GM19467 (cell line): ENCODE data around the gene MAP3K10.

ENCODE experiments used
- ATAC-seq: cut with Tn5 transposase; IDR thresholded peaks from one replicate; pipeline ENCODE4 v1.9.1; 2021; ENCODE audit warnings: mild to moderate bottlenecking, moderate library complexity; ENCODE audit not compliant: unreplicated experiment

MAP3K10 gene

DNA sequence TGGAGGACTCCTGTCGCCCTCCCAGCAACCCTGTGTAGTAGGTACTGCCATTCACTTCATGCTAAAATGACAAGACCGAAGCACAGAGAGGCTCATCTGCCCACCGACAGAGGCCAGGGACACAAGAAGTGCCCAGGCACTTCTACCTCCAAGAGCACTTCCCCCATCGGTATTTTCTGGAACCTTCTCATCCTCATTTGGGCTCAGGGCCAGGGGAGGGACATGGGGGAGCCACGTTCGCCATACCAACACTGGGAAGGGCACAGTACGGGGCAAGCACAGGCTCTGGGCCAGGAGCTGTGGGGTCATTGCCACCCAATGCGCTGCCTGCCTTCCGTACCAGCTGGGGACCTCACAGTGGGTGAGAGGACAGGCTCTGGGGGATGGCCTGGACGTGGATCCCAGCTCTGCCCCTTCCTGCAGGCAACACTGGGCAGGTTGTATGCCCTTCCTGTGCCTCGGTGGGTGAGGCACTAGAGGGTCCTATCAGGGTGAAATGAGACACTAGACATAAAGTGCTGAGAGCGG is 56.6 kb downstream of the MAP3K10 start:
- no peak for ATAC-seq

DNA sequence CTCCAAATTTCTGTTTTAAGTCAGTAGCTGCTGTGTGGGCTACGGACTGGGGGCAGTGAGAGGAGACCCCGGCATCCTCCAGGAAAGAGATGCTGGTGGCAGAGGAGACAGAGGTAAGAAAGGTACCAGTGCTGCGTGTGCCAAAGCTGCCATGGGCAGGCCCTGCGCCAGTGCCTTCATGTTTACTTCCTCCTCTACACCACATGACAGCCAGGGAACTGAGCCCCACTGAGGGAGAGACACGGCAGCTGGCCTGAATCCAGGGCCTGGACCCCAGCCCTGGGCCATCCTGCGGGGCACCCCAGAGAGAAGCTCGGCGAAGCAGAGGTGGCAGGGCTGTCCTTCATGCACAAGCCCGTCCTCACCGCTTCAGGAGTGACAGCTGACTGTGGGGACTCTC is 58.0 kb downstream of the MAP3K10 start:
- no peak for ATAC-seq

DNA sequence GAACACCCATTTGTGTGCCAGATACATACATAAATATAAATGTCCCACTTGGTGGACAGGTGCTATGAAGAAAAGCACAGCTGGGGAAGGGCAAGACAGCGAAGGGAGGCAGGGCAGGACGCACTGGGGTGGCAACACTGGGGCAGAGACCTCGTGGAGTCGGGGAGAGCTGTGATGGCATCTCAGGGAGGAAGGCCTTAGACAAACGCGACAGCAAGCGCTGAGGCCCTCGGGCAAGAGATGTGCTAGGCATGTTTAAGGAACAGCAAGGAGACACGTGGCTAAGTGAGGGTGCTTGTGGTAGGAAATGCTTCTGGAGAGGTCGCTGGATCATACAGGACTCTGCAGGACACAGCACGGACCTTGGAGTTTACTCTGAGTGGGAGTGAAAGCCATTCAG is 58.6 kb downstream of the MAP3K10 start:
- no peak for ATAC-seq

DNA sequence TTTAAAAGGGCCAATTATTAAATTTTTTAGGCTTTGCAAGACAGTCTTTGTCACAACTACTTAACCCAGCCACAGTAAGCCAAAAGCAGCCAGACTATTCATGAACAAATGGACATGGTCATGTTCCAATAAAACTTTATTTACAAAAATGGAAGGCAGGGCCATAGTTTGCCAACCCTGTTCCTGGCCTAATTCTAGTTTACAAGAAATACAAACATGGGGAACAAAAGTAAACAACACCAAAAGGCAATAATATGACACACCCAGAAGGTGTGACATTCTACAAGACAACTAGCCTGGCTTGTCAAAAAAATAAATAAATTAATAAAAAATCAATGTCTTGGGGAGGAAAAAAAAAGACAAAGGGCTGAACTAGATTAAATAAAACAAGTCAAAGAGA is 60.0 kb downstream of the MAP3K10 start:
- ATAC-seq: no peak

DNA sequence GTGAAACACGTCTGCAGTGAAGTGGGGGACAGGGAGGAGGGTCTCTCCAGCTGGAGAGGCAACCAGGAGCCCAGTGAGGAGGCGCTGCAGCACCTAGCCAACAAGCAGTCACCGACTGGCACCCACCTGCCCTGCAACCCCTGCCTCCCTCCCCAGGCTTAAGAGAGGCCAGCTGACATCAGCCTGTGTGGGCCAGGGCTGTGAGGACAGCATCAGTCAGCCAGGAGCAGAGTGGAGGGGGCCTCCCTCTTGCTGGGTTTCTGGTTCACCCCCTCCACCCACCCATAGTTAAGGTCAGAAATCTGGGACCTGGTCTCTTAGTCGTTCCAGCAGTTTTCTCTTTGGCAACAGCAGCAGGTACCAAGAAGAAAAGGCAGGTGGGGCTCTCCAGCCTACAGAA is 60.8 kb downstream of the MAP3K10 start:
- no peak for ATAC-seq

DNA sequence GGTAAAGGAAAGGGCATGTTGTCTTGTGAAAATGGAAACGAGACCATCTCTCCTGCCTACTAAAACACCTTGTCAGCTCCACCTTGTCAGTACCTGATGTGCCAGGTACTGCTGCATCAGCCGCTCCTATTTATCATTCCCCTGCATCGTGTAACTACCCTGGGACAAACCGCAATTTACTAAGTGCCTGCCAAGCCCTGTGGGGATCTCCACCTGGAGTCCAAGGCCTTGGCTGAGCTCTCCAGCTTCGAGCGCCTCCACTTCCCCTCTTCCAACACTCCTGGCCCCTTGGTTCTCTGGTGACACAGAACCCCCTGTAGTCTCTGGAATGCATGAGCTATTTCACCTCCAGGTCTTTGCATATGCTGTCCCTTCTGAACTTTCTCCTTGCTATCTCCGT is 61.2 kb downstream of the MAP3K10 start:
- no peak for ATAC-seq

DNA sequence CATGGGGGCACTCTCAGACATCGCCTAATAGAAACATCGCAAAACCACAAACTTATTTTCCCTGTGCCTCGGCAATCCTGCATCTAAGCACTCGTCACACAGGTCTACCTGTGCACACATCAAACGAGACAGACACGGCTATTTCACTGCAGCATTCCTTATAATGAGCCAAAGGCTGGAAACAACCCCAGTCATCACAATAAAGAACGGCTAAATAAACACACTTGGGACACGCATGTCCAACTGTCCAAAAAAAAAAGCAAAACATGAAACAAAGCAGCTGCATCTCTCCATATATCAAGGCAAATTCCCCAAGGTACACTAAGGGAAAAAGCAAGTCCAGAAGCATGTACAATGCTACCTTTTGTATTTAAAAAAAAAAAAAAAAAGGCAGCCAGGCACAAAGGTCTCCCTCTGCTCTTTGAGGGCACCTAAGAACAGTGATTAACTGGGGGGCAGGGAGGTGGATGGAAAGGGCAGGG is 62.4 kb downstream of the MAP3K10 start:
- ATAC-seq: no peak

DNA sequence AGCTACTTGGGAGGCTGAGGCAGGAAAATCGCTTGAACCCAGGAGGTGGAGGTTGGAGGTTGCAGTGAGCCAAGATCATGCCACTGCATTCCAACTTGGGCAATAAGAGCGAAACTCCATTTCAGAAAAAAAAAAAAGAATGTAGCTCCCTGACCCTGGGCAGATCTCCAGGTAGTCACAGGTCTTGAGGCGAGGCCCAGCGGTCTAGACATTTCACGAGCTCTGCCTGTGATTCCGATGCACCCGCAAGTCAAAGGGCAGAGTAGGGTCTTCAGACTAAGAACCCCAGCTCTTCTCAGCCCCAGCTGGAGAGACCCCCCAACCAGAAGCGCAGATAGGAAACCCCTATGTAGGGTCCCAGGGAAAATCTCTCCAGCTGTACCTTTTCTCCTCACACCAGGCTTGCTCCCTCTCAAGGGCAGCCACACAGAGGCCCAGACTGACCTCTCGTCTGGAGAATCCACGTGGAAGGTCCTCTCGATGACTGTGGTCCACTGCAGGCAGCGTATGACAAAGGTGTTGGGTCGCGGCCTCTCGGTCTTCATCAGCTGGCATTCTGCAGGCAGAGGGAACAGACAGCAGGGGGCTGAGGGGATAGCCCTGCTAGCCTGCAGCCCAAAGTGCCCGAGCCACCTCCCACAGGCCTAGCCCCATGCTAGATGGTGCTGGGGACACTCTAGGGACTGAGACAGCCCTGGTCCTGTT is 63.6 kb downstream of the MAP3K10 start:
- no peak for ATAC-seq

DNA sequence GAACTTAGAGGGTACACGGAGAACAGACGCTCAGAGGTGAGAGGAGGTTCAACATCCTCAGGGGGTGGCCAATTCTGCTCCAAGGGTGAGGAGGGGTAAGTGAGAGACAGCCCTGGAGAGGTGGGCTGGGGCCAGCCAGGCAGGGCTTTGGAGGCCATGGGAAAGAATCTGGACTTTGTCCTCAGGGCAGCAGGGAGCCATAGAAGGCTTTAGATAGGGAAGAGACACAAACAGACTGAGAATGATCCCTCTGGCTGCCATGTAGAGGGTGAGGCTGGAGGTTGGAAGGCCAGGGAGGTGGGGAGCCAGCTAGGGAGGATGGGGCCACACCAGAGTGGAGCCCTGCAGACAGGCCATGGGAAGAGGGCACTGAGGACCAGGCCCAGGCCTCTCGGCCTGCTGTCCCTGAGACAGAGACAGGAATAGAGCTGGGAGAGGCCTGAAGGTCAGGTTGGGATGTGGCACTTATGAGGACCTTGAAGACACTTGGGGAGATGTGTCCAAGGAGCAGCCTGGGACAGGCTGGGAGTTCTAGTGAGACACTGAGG is 64.5 kb downstream of the MAP3K10 start:
- no peak for ATAC-seq

DNA sequence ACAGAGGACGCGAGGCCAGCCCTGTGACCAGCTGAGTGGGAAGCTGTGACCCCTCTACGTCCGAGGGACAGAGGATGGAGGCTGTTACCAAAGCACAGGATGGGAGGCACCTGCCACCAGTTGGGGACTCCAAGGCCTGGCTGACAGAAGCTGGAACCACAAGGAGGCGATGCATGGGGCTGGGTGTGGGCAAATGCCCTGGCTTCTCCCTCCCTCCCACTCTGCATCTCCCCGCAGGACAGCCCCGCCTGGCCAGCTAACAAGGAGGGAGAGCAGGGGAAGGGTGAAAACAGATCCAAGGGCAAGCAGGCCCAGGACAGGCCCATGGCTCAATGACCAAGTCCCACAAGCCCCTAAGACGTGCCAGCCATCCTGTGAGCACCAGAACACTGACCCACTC is 65.3 kb downstream of the MAP3K10 start:
- no peak for ATAC-seq

DNA sequence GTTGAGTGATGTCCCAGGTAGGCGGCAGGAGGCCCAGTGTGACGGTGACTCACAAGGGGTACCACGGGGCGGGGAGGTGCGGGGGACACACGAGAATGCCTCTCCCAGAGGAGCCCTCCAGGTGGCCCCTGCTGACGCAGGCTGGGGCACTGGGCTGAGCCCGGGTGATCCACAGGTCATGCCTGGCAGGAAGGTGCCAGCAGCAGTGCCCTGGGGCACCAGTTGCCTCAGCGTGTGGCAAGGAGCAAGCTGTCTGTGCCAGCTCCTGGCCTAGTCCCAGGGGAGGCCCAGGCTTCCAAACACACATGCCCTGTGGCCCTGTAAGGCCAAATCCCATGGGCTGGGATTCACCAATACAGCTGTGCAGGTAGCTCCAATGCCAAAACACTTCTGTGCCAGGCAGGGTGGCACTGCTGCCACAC is 65.9 kb downstream of the MAP3K10 start:
- ATAC-seq: no peak

DNA sequence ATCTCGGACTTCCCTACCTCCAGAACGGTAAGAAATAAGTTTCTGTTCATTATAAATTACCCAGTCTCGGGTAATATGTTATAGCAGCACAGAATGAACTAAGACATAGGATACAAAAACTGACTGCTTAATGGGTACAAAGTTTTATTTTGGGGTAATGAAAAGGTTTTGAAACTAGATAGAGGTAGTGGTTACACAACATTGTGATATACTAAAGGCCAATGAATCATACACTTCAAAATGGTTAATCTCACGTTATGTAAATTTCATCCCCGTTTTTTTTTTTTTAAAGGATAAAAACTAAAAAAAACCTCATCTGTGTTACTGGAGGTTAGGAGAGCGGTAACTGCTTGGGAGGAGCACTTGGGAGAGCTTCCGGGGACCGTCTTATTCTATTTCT is 70.4 kb downstream of the MAP3K10 start:
- no peak for ATAC-seq

DNA sequence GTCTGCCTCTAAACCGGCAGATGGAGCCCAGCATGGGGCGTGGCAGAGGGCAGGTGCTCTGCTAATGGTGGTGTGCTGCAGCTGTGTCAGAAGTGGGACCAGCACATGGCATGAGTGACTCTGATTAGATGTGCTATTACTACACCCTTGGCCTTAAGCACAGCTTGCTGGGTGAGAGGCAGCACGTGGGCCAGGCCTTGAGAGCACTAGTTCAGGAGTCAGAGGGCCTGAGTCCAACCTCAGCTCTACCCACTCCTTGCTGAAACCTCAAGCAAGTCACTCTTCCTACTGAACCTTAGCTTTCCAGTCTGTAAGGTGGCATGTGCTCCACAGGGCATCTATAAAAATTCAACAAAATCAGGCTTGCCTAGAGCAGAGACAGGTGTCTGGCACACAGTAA is 71.2 kb downstream of the MAP3K10 start:
- ATAC-seq: no peak

DNA sequence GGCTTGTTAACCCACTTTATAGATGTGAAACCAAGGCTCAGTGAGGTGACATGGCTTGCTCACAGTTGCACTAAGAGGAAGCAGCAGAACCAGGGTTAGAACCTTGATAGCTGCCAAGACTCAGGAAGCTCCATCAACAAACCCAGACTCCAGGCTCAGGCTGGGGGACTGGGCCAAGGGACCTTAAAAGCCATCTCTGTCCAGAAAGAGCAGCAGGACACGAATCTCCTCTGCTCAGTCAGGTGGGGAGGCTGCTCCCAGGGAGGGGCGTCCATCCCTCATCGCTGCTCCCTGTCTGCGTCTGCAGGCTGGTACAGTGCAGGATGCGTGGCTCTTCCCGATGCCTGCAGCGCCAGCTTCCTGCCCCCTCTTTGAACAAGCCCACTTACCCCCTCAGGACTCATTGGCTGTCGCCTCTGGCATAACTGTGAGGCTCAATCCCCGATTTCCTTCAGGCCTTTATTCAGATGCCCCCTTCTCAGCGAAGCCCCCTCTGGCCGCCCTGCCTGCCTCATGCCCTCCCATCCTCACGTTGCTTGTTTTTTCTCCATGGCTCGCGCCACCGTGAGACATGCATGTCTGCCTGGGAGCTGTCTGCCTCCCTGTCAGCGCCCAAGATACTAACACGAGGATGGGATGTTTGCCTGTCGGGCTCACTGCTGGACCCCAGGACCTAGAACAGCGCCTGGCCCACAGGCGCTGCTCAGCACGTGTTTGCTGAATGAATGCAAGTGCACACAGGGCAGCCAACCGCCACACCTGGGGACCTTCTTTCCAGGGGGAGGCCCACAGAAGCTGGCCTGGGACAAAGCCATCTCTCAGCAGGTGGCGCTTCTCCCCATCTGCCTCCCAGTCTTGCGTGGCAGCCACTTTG is 72.5 kb downstream of the MAP3K10 start:
- no peak for ATAC-seq

DNA sequence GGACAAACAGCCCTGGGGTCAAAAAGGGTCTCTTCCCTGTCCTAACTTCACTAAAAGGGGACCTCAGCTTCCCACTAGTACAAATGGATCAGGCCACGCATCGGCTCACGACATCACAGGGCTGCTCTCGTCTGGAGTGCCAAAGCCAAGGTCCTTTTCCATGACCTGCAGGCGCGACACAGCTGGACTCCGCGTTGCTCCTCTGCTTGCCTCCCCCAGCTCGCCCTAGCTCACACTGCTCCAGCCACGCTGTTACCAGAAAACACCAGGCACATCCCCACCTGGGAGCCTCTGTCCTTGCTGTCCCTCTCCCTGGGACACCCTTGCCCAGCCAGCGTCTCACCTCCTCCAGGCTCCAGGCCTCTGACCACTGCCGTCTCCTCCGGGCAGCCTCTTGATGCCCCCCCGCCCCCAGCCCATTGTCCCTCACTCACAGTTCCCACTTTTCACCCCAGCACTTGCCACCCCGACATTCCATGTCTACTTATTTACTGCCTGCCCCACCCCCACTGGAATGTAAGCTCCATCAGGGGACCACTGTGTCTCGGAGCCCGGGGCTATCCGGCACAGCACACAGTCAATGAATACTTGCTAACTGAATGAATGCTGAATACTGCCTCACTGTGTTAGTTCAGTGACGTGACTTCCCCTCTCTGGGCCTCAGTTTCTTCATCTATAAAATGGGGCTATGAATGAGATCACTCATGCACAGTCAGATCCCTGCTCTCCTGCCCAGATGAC is 73.3 kb downstream of the MAP3K10 start:
- ATAC-seq: no peak
